Endodermal cell (in vitro differentiated cells): ENCODE results near the gene SELENOF. TPM values are rescaled to one million over a fixed set of nuclear protein-coding genes. Genes with fewer than 3 reads are reported as not detected.
A peak's percentile ranks its signal among the peaks of the same experiment; 100 is the strongest.

Experiments
- DNase-seq: peaks from one replicate; pipeline ENCODE4 v3.0.0-alpha.2; 2017
- H3K27ac ChIP-seq: 2 replicates; pipeline ENCODE4 v1.5.1; 2013; ENCODE audit warnings: mild to moderate bottlenecking, low read depth, low read length, moderate library complexity
- H3K27me3 ChIP-seq: 2 replicates; pipeline ENCODE4 v1.6.1; 2013; ENCODE audit warnings: mild to moderate bottlenecking, low read length, moderate library complexity; ENCODE audit not compliant: insufficient read depth, control insufficient read depth, poor library complexity, severe bottlenecking
- H3K36me3 ChIP-seq: 2 replicates; pipeline ENCODE4 v1.7.0; 2013; ENCODE audit warnings: mild to moderate bottlenecking, low read length, moderate library complexity; ENCODE audit not compliant: control insufficient read depth, insufficient read depth
- H3K4me1 ChIP-seq: one replicate; pipeline ENCODE4 v1.7.0; 2013; ENCODE audit warnings: low read length; ENCODE audit not compliant: control insufficient read depth, insufficient read depth
- H3K4me3 ChIP-seq: 2 replicates; pipeline ENCODE4 v1.5.1; 2013; ENCODE audit warnings: mild to moderate bottlenecking, low read length, moderate library complexity
- H3K9ac ChIP-seq: 2 replicates; pipeline ENCODE4 v1.6.1; 2013; ENCODE audit warnings: mild to moderate bottlenecking, low read length, moderate library complexity; ENCODE audit not compliant: poor library complexity, severe bottlenecking; ENCODE audit errors: extremely low read depth
- H3K9me3 ChIP-seq: 2 replicates; pipeline ENCODE4 v1.6.1; 2013; ENCODE audit warnings: mild to moderate bottlenecking, low read length, moderate library complexity; ENCODE audit not compliant: control insufficient read depth
- H3K27ac Mint-ChIP-seq: 2 replicates; pipeline ENCODE4 v1.8.0; 2020; ENCODE audit warnings: mixed read lengths
- H3K27me3 Mint-ChIP-seq: 2 replicates; pipeline ENCODE4 v1.8.0; 2021; ENCODE audit warnings: mild to moderate bottlenecking, mixed read lengths; ENCODE audit not compliant: insufficient read depth
- H3K36me3 Mint-ChIP-seq: 2 replicates; pipeline ENCODE4 v1.8.0; 2020; ENCODE audit warnings: low read depth, mixed read lengths
- H3K4me1 Mint-ChIP-seq: 2 replicates; pipeline ENCODE4 v1.8.0; 2020; ENCODE audit warnings: mixed read lengths
- H3K4me3 Mint-ChIP-seq: 2 replicates; pipeline ENCODE4 v1.8.0; 2020; ENCODE audit warnings: mild to moderate bottlenecking, moderate library complexity, mixed read lengths
- H3K9me3 Mint-ChIP-seq: 2 replicates; pipeline ENCODE4 v1.8.0; 2020; ENCODE audit warnings: mild to moderate bottlenecking, mixed read lengths
- WGBS, 2 experiments: methylation state at CpG; one replicate each; pipeline versions ENCODE4 v1.1.5 to v1.1.7; 2013; ENCODE audit warnings: missing lambda C conversion rate in 2 of 2, mixed read lengths in 1 of 2; ENCODE audit not compliant: insufficient coverage in 1 of 2, insufficient read length in 1 of 2; 5-methylcytosine and 5-hydroxymethylcytosine counted together
- total RNA-seq, 2 donors: library from RNA; stranded (reverse); fragmentation: NEBNext Ultra II Directional in 1 of 2; extraction: Animal tissue kit (Norgen Biotek cat#: 25700) in 1 of 2; gene quantifications; 2 replicates in 1 of 2; 3 replicates in 1 of 2; pipeline ENCODE4 v1.2.1, GENCODE V29; 2021
- TF ChIP-seq, protein P1 (sequence below): fragments of 200-600 bp; sonication (generic); conservative IDR thresholded peaks from 2 replicates; pipeline ENCODE4 v1.5.0; 2021; ENCODE audit warnings: antibody characterized with exemption, mild to moderate bottlenecking

Gene SELENOF
- total RNA-seq, 2 donors from 2014 or later: 140 to 166 TPM

DNA sequence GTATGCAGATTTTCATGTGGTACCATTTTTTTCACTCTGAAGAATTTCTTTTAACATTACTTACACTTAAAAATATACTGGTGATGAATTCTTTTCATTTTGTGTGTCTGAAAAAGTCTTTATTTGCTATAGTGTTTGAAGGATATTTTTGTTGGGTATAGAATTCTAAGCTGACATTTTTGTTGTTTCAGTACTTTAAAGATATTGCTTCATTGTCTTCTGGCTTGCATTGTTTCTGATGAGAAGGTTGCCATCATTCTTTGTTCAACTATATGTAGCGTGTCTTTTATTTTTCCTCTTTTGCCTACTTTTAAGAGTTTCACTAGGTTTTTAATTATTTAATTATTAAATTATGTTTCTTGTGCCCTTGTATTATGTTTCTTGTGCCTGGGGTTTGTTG lies 8.5 kb upstream of the SELENOF start:
- Histone ChIP-seq H3K9ac (no peak overlapping the region), H3K27ac (no peak overlapping the region), H3K27me3 (no peaks in the 10 kb centered on the region), H3K4me3 (no peak overlapping the region), H3K36me3 (peaks cover 5% of the 10 kb centered on the region), H3K4me1 (no peaks in the 10 kb centered on the region), H3K9me3 (peaks cover 58% of the 10 kb centered on the region)
- TF ChIP-seq, protein P1, sequence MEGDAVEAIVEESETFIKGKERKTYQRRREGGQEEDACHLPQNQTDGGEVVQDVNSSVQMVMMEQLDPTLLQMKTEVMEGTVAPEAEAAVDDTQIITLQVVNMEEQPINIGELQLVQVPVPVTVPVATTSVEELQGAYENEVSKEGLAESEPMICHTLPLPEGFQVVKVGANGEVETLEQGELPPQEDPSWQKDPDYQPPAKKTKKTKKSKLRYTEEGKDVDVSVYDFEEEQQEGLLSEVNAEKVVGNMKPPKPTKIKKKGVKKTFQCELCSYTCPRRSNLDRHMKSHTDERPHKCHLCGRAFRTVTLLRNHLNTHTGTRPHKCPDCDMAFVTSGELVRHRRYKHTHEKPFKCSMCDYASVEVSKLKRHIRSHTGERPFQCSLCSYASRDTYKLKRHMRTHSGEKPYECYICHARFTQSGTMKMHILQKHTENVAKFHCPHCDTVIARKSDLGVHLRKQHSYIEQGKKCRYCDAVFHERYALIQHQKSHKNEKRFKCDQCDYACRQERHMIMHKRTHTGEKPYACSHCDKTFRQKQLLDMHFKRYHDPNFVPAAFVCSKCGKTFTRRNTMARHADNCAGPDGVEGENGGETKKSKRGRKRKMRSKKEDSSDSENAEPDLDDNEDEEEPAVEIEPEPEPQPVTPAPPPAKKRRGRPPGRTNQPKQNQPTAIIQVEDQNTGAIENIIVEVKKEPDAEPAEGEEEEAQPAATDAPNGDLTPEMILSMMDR: no peak
- Mint-ChIP-seq H3K4me1 (peaks cover 6% of the 10 kb centered on the region), H3K4me3 (no peak overlapping the region), H3K36me3 (peaks cover 42% of the 10 kb centered on the region), H3K27me3 (no peaks in the 10 kb centered on the region), H3K27ac (no peak overlapping the region), H3K9me3 (peaks cover 53% of the 10 kb centered on the region)
- DNase-seq: no peak
- 100% methylated on average over 1 of the region's 1 CpG; no CpG with 5 or more reads in 1 of the 2 experiments for WGBS, 2 experiments

DNA sequence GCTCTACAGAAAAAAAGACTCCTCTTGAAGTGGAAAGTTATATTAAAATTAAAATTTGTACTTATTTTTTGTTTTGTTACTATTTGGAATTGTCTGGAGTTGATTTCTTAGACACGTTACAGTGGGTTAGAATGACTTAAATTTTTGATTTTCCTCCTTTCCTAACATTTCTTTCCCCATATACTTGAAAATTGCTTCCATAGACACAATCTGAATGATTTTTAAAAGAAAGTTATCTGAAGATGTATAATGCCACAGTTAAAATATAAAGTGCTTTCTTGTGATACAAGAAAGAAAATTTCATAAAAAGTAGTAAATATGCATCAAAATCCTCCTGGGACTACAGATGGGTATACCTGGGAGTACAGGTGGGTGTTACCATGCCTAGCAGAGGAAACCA lies 2.8 kb upstream of the SELENOF start:
- Mint-ChIP-seq H3K4me1 (peaks cover 13% of the 10 kb centered on the region), H3K27me3 (no peaks in the 10 kb centered on the region), H3K27ac (no peak overlapping the region), H3K4me3 (no peak overlapping the region), H3K36me3 (peaks cover 12% of the 10 kb centered on the region), H3K9me3 (peaks cover 11% of the 10 kb centered on the region)
- Histone ChIP-seq H3K4me1 (peaks cover 2% of the 10 kb centered on the region), H3K36me3 (no peaks in the 10 kb centered on the region), H3K4me3 (peak overlapping the region; percentile 97), H3K9me3 (peaks cover 12% of the 10 kb centered on the region), H3K27me3 (no peaks in the 10 kb centered on the region), H3K27ac (no peak overlapping the region), H3K9ac (no peak overlapping the region)
- WGBS, 2 experiments: 67% methylated on average over 1 of the region's 1 CpG; no CpG with 5 or more reads in 1 of the 2 experiments
- DNase-seq: no peak
- TF ChIP-seq, protein P1: no peak

DNA sequence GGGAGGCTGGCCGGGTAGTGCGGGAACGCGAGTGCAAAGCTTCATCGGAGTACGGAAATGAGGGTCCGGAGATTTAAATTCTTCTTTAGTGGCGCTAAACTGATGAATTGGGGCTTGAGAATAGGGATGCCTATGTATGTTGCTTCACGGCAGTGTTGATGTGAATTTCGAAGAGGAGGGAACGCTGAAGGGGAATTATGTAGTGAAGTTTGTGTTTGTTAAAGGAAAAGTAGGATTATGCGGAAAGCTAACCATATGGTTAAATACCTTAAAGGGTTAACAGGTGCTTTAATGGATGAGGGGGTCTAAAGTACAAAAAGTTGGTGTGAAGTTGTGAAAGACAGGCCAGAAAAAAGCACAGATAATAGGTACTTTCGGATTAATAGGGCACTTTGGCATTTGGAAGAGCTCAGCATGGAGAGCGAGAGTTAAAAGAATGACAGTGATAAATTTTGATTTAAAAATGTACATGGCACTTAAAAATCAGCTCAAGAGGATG lies 1.9 kb upstream of the SELENOF start:
- no peak overlapping the region for H3K27ac Mint-ChIP-seq
- DNase-seq: no peak
- H3K9me3 Mint-ChIP-seq: peaks cover 2% of the 10 kb centered on the region
- H3K4me1 Mint-ChIP-seq: peaks cover 20% of the 10 kb centered on the region
- no peaks in the 10 kb centered on the region for H3K27me3 Mint-ChIP-seq
- no peaks in the 10 kb centered on the region for H3K27me3 ChIP-seq
- H3K27ac ChIP-seq: peak overlapping the region; percentile 88
- peaks cover 5% of the 10 kb centered on the region for H3K36me3 ChIP-seq
- H3K9me3 ChIP-seq: peaks cover 2% of the 10 kb centered on the region
- H3K9ac ChIP-seq: peak overlapping the region; percentile 83
- H3K36me3 Mint-ChIP-seq: peaks cover 9% of the 10 kb centered on the region
- H3K4me3 Mint-ChIP-seq: no peak overlapping the region
- H3K4me3 ChIP-seq: peak overlapping the region; percentile 97
- TF ChIP-seq, protein P1: no peak
- H3K4me1 ChIP-seq: peaks cover 2% of the 10 kb centered on the region
- 1 to 4% methylated on average over 12 to 14 of the region's 14 CpGs for WGBS, 2 experiments
